SK-N-SH (cell line): ENCODE data around the gene SCYGR4.

Experiments
- CHD2 ChIP-seq: fragments of 150-350 bp; IDR thresholded peaks from 2 replicates; pipeline ENCODE4 v1.6.1; 2018; ENCODE audit warnings: low read length; ENCODE audit not compliant: partially characterized antibody
- CTCF ChIP-seq: fragments of 200-600 bp; sonication (generic); IDR thresholded peaks from 2 replicates; pipeline ENCODE4 v1.6.1; 2017; ENCODE audit warnings: antibody characterized with exemption, mild to moderate bottlenecking, moderate library complexity
- EZH2phosphoT487 ChIP-seq: fragments of 200-600 bp; sonication (generic); IDR thresholded peaks from 2 replicates; pipeline ENCODE4 v1.6.1; 2017; ENCODE audit warnings: low read depth, mixed run types, mild to moderate bottlenecking, antibody characterized with exemption, moderate library complexity, borderline replicate concordance
- FOSL2 ChIP-seq: IDR thresholded peaks from 2 replicates; pipeline ENCODE4 v1.4.0; 2012; ENCODE audit warnings: low read depth, mild to moderate bottlenecking, moderate library complexity, borderline replicate concordance
- PBX3 ChIP-seq: IDR thresholded peaks from 2 replicates; pipeline ENCODE4; 2012
- POLR2AphosphoS5 ChIP-seq: IDR thresholded peaks from 2 replicates; pipeline ENCODE4 v1.6.1; 2012; ENCODE audit warnings: low read depth, low read length
- RAD21 ChIP-seq: IDR thresholded peaks from 2 replicates; pipeline ENCODE4 v1.6.1; 2012; ENCODE audit warnings: mild to moderate bottlenecking, low read length
- REST ChIP-seq: IDR thresholded peaks from 2 replicates; pipeline ENCODE4 v1.6.1; 2012; ENCODE audit warnings: mild to moderate bottlenecking, low read depth, low read length, moderate library complexity
- RXRA ChIP-seq: IDR thresholded peaks from 2 replicates; pipeline ENCODE4 v1.4.0; 2012; ENCODE audit warnings: low read depth, mild to moderate bottlenecking, borderline replicate concordance
- TAF1 ChIP-seq: IDR thresholded peaks from 2 replicates; pipeline ENCODE4 v1.6.1; 2012; ENCODE audit warnings: low read depth, mild to moderate bottlenecking, low read length, moderate library complexity, borderline replicate concordance

- TF ChIP-seq CTCF (no peak), RAD21 (no peak), REST (no peak), TAF1 (no peak), EZH2phosphoT487 (no peak), CHD2 (no peak), FOSL2 (no peak), POLR2AphosphoS5 (no peak), RXRA (no peak), PBX3 (no peak)
Measured at GRCh38 chr2:227582369-227582768, 34.9 kb upstream of the SCYGR4 start.
